Activated naive CD8-positive, alpha-beta T cell treated with anti-CD3 and anti-CD28 coated beads, Interleukin-2, amount 50 U/mL, for 16 hours (primary cell): Measurements from ENCODE around the gene APIP.

Experiments
- DNase-seq: peaks from one replicate; pipeline ENCODE4 v3.0.0-alpha.2; 2020; ENCODE audit warnings: low read depth, low spot score

Gene APIP

DNA sequence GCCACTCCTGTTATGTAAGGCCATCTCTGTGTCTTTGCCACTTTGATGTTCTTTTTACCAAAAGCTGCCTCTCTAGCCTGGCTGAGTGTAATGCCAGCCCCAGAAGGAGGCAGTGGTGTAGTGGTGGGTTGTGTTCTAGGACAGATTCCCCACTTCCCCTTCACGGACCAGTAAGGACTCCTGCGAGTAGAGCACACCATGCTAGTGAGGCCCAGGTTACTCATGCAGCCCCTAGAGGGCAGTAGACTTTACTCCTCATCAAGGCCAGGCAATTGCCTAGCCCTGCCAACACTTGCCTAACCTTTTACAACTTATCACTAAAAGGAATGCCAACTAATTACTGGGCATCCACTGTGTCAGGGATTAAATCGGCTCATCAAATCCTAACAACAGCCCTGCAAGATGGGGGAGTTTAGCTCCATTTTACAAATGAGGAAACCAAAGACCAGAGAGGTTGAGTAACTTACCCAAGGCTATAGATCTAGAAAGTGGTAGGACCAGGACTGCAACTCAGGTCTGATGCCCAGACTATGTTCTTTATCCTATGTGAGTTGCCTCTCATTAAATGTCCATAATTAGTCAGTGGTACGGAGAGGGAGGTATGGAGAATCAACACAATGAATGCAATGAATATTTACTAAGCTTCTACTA, 75.3 kb downstream of the APIP start:
- DNase-seq: no peak

DNA sequence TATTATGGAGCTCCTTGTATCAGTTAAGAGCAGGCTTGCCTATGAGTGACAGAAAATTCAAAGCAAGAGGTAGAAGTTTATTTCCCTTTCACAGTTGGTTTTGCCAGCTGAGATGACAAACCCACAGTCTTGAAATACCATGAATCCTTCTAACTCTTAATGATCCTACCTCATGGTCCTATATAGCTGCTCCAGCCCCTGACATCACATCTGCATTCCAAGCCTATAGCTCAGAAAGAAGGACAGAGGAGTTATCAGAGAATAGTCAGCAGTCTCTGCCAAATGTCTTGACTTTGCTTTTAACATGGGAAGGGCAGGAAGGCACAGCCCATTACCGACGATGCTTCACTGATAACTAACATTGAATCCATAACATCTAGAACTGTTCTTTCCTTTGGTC, 76.2 kb downstream of the APIP start:
- no peak for DNase-seq

DNA sequence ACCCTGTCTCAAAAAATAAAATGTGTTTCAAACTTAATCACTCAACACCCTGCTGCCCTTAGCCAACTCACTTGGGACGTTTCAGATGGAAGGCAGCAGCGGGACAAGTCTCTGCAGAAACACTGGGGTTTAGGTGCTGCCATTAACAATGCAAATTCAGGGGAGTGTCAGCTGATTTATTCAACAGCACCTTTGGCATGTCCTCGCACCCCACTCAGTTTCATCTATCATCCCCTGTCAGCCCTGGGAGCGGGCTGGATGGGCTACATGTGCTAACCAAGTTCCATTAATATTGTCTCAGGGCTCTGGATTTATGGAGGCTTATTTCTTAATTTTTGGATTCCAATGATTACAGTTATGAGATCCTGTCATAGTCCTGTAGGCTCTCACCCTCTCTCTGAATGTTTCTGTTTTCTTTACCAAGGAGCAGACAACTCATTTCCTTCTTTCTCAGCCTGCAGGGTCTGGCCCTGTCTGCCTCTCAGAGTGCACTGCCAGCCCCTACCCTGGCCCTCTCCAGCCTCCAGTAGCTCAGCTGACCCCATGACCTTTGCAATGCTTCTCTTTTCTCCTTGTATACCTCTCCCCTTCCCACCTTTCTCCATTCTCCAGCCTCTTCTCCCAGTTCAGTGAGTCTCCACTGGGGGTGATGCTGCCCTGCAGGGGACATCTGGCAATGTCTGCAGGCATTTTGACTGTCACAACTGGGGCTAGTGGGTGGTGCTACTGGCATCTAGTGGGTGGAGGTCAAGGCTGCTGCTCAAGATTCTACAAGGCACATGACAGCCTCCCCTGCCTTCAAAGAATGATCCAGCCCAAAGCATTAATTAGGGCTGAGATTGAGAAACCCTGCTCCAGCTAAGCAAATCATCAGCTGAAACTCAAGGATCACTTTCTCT, 79.0 kb downstream of the APIP start:
- DNase-seq: no peak

DNA sequence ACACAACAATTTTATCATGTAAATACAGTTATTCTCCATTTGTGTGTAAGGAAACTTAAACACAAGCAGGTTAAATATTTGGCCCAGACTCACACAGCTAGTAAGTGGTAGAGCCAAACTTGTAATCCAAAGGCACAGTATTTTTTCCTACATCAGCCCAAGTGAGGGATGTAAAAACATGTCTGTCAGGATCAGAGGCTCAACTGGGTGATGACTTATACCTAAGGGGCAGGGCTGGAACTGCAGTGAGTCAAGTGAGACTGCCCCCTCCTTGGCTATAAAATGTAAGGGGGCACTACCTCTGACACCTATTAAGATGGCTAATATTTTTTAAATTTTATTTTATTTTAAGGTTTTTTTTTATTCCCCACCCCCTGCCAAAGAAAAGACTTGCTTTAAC, 82.6 kb downstream of the APIP start:
- no peak for DNase-seq
